Measurements from ENCODE around the gene NEBL. TPM values are rescaled to one million over a fixed set of nuclear protein-coding genes. Genes with fewer than 3 reads are reported as not detected.

NEBL gene
- total RNA-seq, 1 experiment from 2014 or later = not detected

- Histone ChIP-seq H3K27me3 (ENCODE audit: low read length) (no peaks in the 10 kb centered on the region), H3K27ac (ENCODE audit: low read length) (no peak overlapping the region), H3K36me3 (ENCODE audit: insufficient read depth, low read length) (no peaks in the 10 kb centered on the region), H2AFZ (ENCODE audit: low read length) (no peak overlapping the region), H3K4me3 (ENCODE audit: low read length) (no peak overlapping the region), H3K4me2 (ENCODE audit: low read depth, low read length, poor library complexity, severe bottlenecking) (no peak overlapping the region), H3K9me2 (replicated peaks; ENCODE audit: insufficient read depth, low read length) (peaks cover 8% of the 10 kb centered on the region; the same call in 1 of the 2 replicates), H3K9me3 (ENCODE audit: low read length) (no peaks in the 10 kb centered on the region; the same call in 1 of the 2 replicates), H3K4me1 (ENCODE audit: low read length) (no peaks in the 10 kb centered on the region), H4K20me1 (ENCODE audit: insufficient read depth, low read depth, low read length) (no peaks in the 10 kb centered on the region), H3K9ac (ENCODE audit: low read length) (no peak overlapping the region), H3K79me2 (ENCODE audit: low read length) (no peaks in the 10 kb centered on the region)
- no peak for DNase-seq
Measured at GRCh38 chr10:20841419-20841818, 55.7 kb downstream of the NEBL start.

- no peaks in the 10 kb centered on the region for H4K20me1 ChIP-seq (ENCODE audit: insufficient read depth, low read depth, low read length)
- H3K9ac ChIP-seq (ENCODE audit: low read length) = no peak overlapping the region
- H3K4me3 ChIP-seq (ENCODE audit: low read length) = no peak overlapping the region
- no peak overlapping the region for H3K27ac ChIP-seq (ENCODE audit: low read length)
- H3K9me3 ChIP-seq (ENCODE audit: low read length) = no peaks in the 10 kb centered on the region; the same call in 1 of the 2 replicates
- no peaks in the 10 kb centered on the region for H3K27me3 ChIP-seq (ENCODE audit: low read length)
- H2AFZ ChIP-seq (ENCODE audit: low read length) = no peak overlapping the region
- peaks cover 5% of the 10 kb centered on the region; the same call in 1 of the 2 replicates for H3K9me2 ChIP-seq (replicated peaks; ENCODE audit: insufficient read depth, low read length)
- H3K4me1 ChIP-seq (ENCODE audit: low read length) = no peaks in the 10 kb centered on the region
- no peak for DNase-seq
- H3K79me2 ChIP-seq (ENCODE audit: low read length) = no peaks in the 10 kb centered on the region
- no peak overlapping the region for H3K4me2 ChIP-seq (ENCODE audit: low read depth, low read length, poor library complexity, severe bottlenecking)
- no peaks in the 10 kb centered on the region for H3K36me3 ChIP-seq (ENCODE audit: insufficient read depth, low read length)
Measured at GRCh38 chr10:20839910-20840309, 57.2 kb downstream of the NEBL start.

- no peak overlapping the region for H2AFZ ChIP-seq (ENCODE audit: low read length)
- no peak overlapping the region for H3K9ac ChIP-seq (ENCODE audit: low read length)
- DNase-seq = no peak
- no peak overlapping the region for H3K4me2 ChIP-seq (ENCODE audit: low read depth, low read length, poor library complexity, severe bottlenecking)
- H3K9me2 ChIP-seq (replicated peaks; ENCODE audit: insufficient read depth, low read length) = peaks cover 5% of the 10 kb centered on the region; the same call in 1 of the 2 replicates
- H3K4me3 ChIP-seq (ENCODE audit: low read length) = no peak overlapping the region
- no peaks in the 10 kb centered on the region for H4K20me1 ChIP-seq (ENCODE audit: insufficient read depth, low read depth, low read length)
- H3K9me3 ChIP-seq (ENCODE audit: low read length) = no peaks in the 10 kb centered on the region; the same call in 1 of the 2 replicates
- H3K4me1 ChIP-seq (ENCODE audit: low read length) = no peaks in the 10 kb centered on the region
- H3K27ac ChIP-seq (ENCODE audit: low read length) = no peak overlapping the region
- H3K79me2 ChIP-seq (ENCODE audit: low read length) = no peaks in the 10 kb centered on the region
- no peaks in the 10 kb centered on the region for H3K36me3 ChIP-seq (ENCODE audit: insufficient read depth, low read length)
- H3K27me3 ChIP-seq (ENCODE audit: low read length) = no peaks in the 10 kb centered on the region
Measured at GRCh38 chr10:20839141-20839540, 58.0 kb downstream of the NEBL start.

DNA sequence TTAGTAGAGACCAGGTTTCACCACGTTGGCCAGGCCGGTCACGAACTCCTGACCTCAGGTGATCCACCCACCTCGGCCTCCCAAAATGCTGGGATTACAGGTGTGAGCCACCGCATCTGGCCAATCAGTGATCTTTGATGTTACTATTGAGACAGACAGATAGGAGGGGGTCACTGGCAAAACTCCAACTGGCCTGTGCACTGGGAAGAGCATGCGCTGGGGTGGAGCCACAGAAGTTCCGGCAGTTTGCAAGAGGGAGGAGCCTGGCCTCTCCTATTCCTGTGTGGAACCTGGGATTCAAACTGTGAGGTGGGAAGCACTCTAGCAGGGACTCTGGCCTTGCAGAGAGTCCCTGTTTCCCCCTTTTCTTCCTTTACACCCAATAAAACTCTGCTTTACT lies 60.7 kb downstream of the NEBL start:
- Histone ChIP-seq H3K4me2 (ENCODE audit: low read depth, low read length, poor library complexity, severe bottlenecking) (no peak overlapping the region), H3K9ac (ENCODE audit: low read length) (no peak overlapping the region), H3K9me2 (replicated peaks; ENCODE audit: insufficient read depth, low read length) (peaks cover 5% of the 10 kb centered on the region; the same call in 1 of the 2 replicates), H3K79me2 (ENCODE audit: low read length) (no peaks in the 10 kb centered on the region), H2AFZ (ENCODE audit: low read length) (no peak overlapping the region), H3K27me3 (ENCODE audit: low read length) (no peaks in the 10 kb centered on the region), H4K20me1 (ENCODE audit: insufficient read depth, low read depth, low read length) (no peaks in the 10 kb centered on the region), H3K27ac (ENCODE audit: low read length) (no peak overlapping the region), H3K36me3 (ENCODE audit: insufficient read depth, low read length) (no peaks in the 10 kb centered on the region), H3K9me3 (ENCODE audit: low read length) (no peaks in the 10 kb centered on the region; the same call in 1 of the 2 replicates), H3K4me3 (ENCODE audit: low read length) (no peak overlapping the region), H3K4me1 (ENCODE audit: low read length) (no peaks in the 10 kb centered on the region)
- no peak for DNase-seq

- Histone ChIP-seq H3K4me2 (ENCODE audit: low read depth, low read length, poor library complexity, severe bottlenecking) (no peak overlapping the region), H3K9me3 (ENCODE audit: low read length) (no peaks in the 10 kb centered on the region), H3K9ac (ENCODE audit: low read length) (no peak overlapping the region), H3K79me2 (ENCODE audit: low read length) (no peaks in the 10 kb centered on the region), H3K4me1 (ENCODE audit: low read length) (no peaks in the 10 kb centered on the region), H3K9me2 (replicated peaks; ENCODE audit: insufficient read depth, low read length) (peaks cover 5% of the 10 kb centered on the region; the same call in 1 of the 2 replicates), H4K20me1 (ENCODE audit: insufficient read depth, low read depth, low read length) (no peaks in the 10 kb centered on the region), H2AFZ (ENCODE audit: low read length) (no peak overlapping the region), H3K27me3 (ENCODE audit: low read length) (no peaks in the 10 kb centered on the region), H3K27ac (ENCODE audit: low read length) (no peak overlapping the region), H3K36me3 (ENCODE audit: insufficient read depth, low read length) (no peaks in the 10 kb centered on the region), H3K4me3 (ENCODE audit: low read length) (no peak overlapping the region)
- no peak for DNase-seq
Measured at GRCh38 chr10:20835335-20835734, 61.8 kb downstream of the NEBL start.

GRCh38 chr10:20834825-20835224 lies 62.3 kb downstream of the NEBL start:
- Histone ChIP-seq H3K27me3 (ENCODE audit: low read length) (no peaks in the 10 kb centered on the region), H3K9me2 (replicated peaks; ENCODE audit: insufficient read depth, low read length) (peaks cover 5% of the 10 kb centered on the region; the same call in 1 of the 2 replicates), H3K4me3 (ENCODE audit: low read length) (no peak overlapping the region), H3K9ac (ENCODE audit: low read length) (no peak overlapping the region), H2AFZ (ENCODE audit: low read length) (no peak overlapping the region), H3K9me3 (ENCODE audit: low read length) (no peaks in the 10 kb centered on the region), H3K79me2 (ENCODE audit: low read length) (no peaks in the 10 kb centered on the region), H4K20me1 (ENCODE audit: insufficient read depth, low read depth, low read length) (no peaks in the 10 kb centered on the region), H3K36me3 (ENCODE audit: insufficient read depth, low read length) (no peaks in the 10 kb centered on the region), H3K27ac (ENCODE audit: low read length) (no peak overlapping the region), H3K4me2 (ENCODE audit: low read depth, low read length, poor library complexity, severe bottlenecking) (no peak overlapping the region), H3K4me1 (ENCODE audit: low read length) (no peaks in the 10 kb centered on the region)
- no peak for DNase-seq

- DNase-seq = no peak
- no peaks in the 10 kb centered on the region for H3K27me3 ChIP-seq (ENCODE audit: low read length)
- H3K9me2 ChIP-seq (replicated peaks; ENCODE audit: insufficient read depth, low read length) = no peaks in the 10 kb centered on the region
- H2AFZ ChIP-seq (ENCODE audit: low read length) = no peak overlapping the region
- no peaks in the 10 kb centered on the region for H3K79me2 ChIP-seq (ENCODE audit: low read length)
- H3K4me3 ChIP-seq (ENCODE audit: low read length) = no peak overlapping the region
- no peaks in the 10 kb centered on the region for H3K9me3 ChIP-seq (ENCODE audit: low read length)
- no peak overlapping the region for H3K4me2 ChIP-seq (ENCODE audit: low read depth, low read length, poor library complexity, severe bottlenecking)
- H3K27ac ChIP-seq (ENCODE audit: low read length) = no peak overlapping the region
- H3K36me3 ChIP-seq (ENCODE audit: insufficient read depth, low read length) = no peaks in the 10 kb centered on the region
- H4K20me1 ChIP-seq (ENCODE audit: insufficient read depth, low read depth, low read length) = no peaks in the 10 kb centered on the region
- no peaks in the 10 kb centered on the region for H3K4me1 ChIP-seq (ENCODE audit: low read length)
- no peak overlapping the region for H3K9ac ChIP-seq (ENCODE audit: low read length)
Measured at GRCh38 chr10:20822825-20823224, 74.3 kb downstream of the NEBL start.

DNA sequence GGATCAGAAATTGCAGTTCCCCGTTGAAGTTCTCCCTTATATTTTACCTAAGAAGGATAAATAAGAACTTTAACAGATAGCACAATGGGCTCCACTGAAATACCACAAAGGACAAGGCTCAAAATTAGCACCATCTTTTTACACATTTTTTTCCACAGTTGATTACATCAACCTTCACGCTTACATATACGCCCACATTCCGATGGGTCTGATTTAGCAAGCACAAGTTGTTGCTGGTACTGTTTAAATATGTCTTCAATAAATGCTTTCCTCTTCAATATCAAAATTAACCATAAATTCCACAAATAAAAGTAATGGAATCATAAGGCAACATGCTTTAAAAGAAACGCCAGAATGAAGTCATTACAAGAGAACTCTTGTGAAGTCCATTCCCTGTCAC lies 79.5 kb downstream of the NEBL start:
- H3K79me2 ChIP-seq (ENCODE audit: low read length) = no peaks in the 10 kb centered on the region
- no peak overlapping the region for H3K9ac ChIP-seq (ENCODE audit: low read length)
- no peak overlapping the region for H3K4me2 ChIP-seq (ENCODE audit: low read depth, low read length, poor library complexity, severe bottlenecking)
- no peak for DNase-seq
- no peaks in the 10 kb centered on the region; the same call in 1 of the 2 replicates for H3K9me2 ChIP-seq (replicated peaks; ENCODE audit: insufficient read depth, low read length)
- no peak overlapping the region for H3K27ac ChIP-seq (ENCODE audit: low read length)
- no peaks in the 10 kb centered on the region for H3K36me3 ChIP-seq (ENCODE audit: insufficient read depth, low read length)
- no peaks in the 10 kb centered on the region for H3K4me1 ChIP-seq (ENCODE audit: low read length)
- H3K4me3 ChIP-seq (ENCODE audit: low read length) = no peak overlapping the region
- no peaks in the 10 kb centered on the region for H3K9me3 ChIP-seq (ENCODE audit: low read length)
- H4K20me1 ChIP-seq (ENCODE audit: insufficient read depth, low read depth, low read length) = no peaks in the 10 kb centered on the region
- no peak overlapping the region for H2AFZ ChIP-seq (ENCODE audit: low read length)
- H3K27me3 ChIP-seq (ENCODE audit: low read length) = no peaks in the 10 kb centered on the region

DNA sequence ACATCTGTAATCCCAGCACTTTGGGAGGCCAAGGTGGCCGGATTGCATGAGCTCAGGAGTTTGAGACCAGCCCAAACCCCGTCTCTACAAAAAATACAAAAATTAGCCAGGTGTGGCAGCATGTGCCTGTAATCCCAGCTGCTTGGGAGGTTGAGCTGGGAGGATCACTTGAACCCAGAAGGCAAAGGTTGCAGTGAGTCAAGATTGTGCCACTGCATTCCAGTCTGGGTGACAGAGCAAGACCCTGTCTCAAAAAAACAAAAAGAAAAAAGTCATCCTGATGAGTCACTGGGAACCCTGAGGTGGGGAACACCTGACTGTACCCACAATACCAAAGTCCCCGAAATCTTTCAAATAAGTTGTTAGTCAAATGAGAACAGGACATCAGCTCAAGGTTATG lies 80.0 kb downstream of the NEBL start:
- H2AFZ ChIP-seq (ENCODE audit: low read length) = no peak overlapping the region
- H3K9me2 ChIP-seq (replicated peaks; ENCODE audit: insufficient read depth, low read length) = no peaks in the 10 kb centered on the region; the same call in 1 of the 2 replicates
- no peak overlapping the region for H3K27ac ChIP-seq (ENCODE audit: low read length)
- DNase-seq = no peak
- H3K9ac ChIP-seq (ENCODE audit: low read length) = no peak overlapping the region
- no peaks in the 10 kb centered on the region for H3K36me3 ChIP-seq (ENCODE audit: insufficient read depth, low read length)
- H3K9me3 ChIP-seq (ENCODE audit: low read length) = no peaks in the 10 kb centered on the region
- H4K20me1 ChIP-seq (ENCODE audit: insufficient read depth, low read depth, low read length) = no peaks in the 10 kb centered on the region
- H3K27me3 ChIP-seq (ENCODE audit: low read length) = no peaks in the 10 kb centered on the region
- H3K4me2 ChIP-seq (ENCODE audit: low read depth, low read length, poor library complexity, severe bottlenecking) = no peak overlapping the region
- H3K4me1 ChIP-seq (ENCODE audit: low read length) = no peaks in the 10 kb centered on the region
- H3K79me2 ChIP-seq (ENCODE audit: low read length) = no peaks in the 10 kb centered on the region
- H3K4me3 ChIP-seq (ENCODE audit: low read length) = no peak overlapping the region
